H9 (cell line): ENCODE measurements around the gene CC2D1A. TPM values are rescaled to one million over a fixed set of nuclear protein-coding genes. Genes with fewer than 3 reads are reported as not detected.
"Not testable (repeated sequence)": the region's sequence is repeated elsewhere in the genome, so short reads cannot be mapped to it uniquely, and the experiment has no call there.

Source experiments
- DNase-seq: peaks from one replicate; pipeline ENCODE4 v3.0.0-alpha.2; 2017
- H2AFZ ChIP-seq: one replicate; pipeline ENCODE4 v1.6.1; 2013; ENCODE audit warnings: mild to moderate bottlenecking, low read length, control low read depth, moderate library complexity
- H2AK5ac ChIP-seq: 2 replicates; pipeline ENCODE4 v1.6.1; 2013; ENCODE audit warnings: low read length, control low read depth, mixed read lengths; ENCODE audit not compliant: insufficient read length
- H2BK120ac ChIP-seq: one replicate; pipeline ENCODE4 v1.6.1; 2013; ENCODE audit warnings: low read depth, mild to moderate bottlenecking, low read length, control low read depth, inconsistent platforms; ENCODE audit not compliant: poor library complexity, severe bottlenecking
- H2BK12ac ChIP-seq: 2 replicates; pipeline ENCODE4 v1.6.1; 2013; ENCODE audit warnings: low read length, control low read depth, mixed read lengths, low read depth; ENCODE audit not compliant: insufficient read length
- H2BK15ac ChIP-seq: 2 replicates; pipeline ENCODE4 v1.6.1; 2013; ENCODE audit warnings: low read depth, low read length, control low read depth
- H2BK20ac ChIP-seq: one replicate; pipeline ENCODE4 v1.6.1; 2013; ENCODE audit warnings: low read depth, mild to moderate bottlenecking, low read length, control low read depth, inconsistent platforms; ENCODE audit not compliant: poor library complexity, severe bottlenecking
- H2BK5ac ChIP-seq: 2 replicates; pipeline ENCODE4 v1.6.1; 2013; ENCODE audit warnings: low read length, control low read depth, mixed read lengths; ENCODE audit not compliant: insufficient read length
- H3K14ac ChIP-seq: 2 replicates; pipeline ENCODE4 v1.6.1; 2013; ENCODE audit warnings: low read length, control low read depth; ENCODE audit not compliant: insufficient read depth
- H3K18ac ChIP-seq: 2 replicates; pipeline ENCODE4 v1.6.1; 2013; ENCODE audit warnings: low read depth, mild to moderate bottlenecking, mixed read lengths, low read length, control low read depth; ENCODE audit not compliant: insufficient read length
- H3K23ac ChIP-seq: 2 replicates; pipeline ENCODE4 v1.6.1; 2013; ENCODE audit warnings: low read length, control low read depth, mixed read lengths, low read depth; ENCODE audit not compliant: insufficient read length
- H3K23me2 ChIP-seq: 2 replicates; pipeline ENCODE4 v1.6.1; 2013; ENCODE audit warnings: low read depth, mild to moderate bottlenecking, mixed read lengths, low read length, control low read depth; ENCODE audit not compliant: insufficient read length, poor library complexity, severe bottlenecking
- H3K27ac ChIP-seq: 2 replicates; pipeline ENCODE4 v1.5.1; 2013; ENCODE audit warnings: low read length, control low read depth, mixed read lengths, low read depth; ENCODE audit not compliant: insufficient read length
- H3K27me3 ChIP-seq: 2 replicates; pipeline ENCODE4 v1.6.1; 2013; ENCODE audit warnings: low read length, control low read depth, inconsistent platforms; ENCODE audit not compliant: insufficient read depth
- H3K4ac ChIP-seq: 2 replicates; pipeline ENCODE4 v1.6.1; 2013; ENCODE audit warnings: low read depth, mild to moderate bottlenecking, control low read depth, inconsistent platforms, low read length, moderate library complexity
- H3K4me1 ChIP-seq: 2 replicates; pipeline ENCODE4 v1.6.1; 2013; ENCODE audit warnings: low read length, control low read depth, inconsistent platforms; ENCODE audit not compliant: insufficient read depth
- H3K4me2 ChIP-seq: 2 replicates; pipeline ENCODE4 v1.6.1; 2013; ENCODE audit warnings: low read length, control low read depth, mixed read lengths; ENCODE audit not compliant: insufficient read length, insufficient read depth
- H3K56ac ChIP-seq: 2 replicates; pipeline ENCODE4 v1.6.1; 2013; ENCODE audit warnings: low read depth, mild to moderate bottlenecking, mixed read lengths, low read length, control low read depth; ENCODE audit not compliant: insufficient read length
- H3K79me1 ChIP-seq: 2 replicates; pipeline ENCODE4 v1.6.1; 2013; ENCODE audit warnings: low read depth, mild to moderate bottlenecking, moderate library complexity, low read length, control low read depth, inconsistent platforms; ENCODE audit not compliant: insufficient read depth, poor library complexity, severe bottlenecking
- H3K79me2 ChIP-seq: 2 replicates; pipeline ENCODE4 v1.6.1; 2013; ENCODE audit warnings: low read length, control low read depth, inconsistent platforms; ENCODE audit not compliant: insufficient read depth
- H3K9ac ChIP-seq: 2 replicates; pipeline ENCODE4 v1.6.1; 2013; ENCODE audit warnings: low read length, control low read depth, mixed read lengths; ENCODE audit not compliant: insufficient read length; ENCODE audit errors: extremely low read depth
- H3K9me3 ChIP-seq: one replicate; pipeline ENCODE4 v1.6.1; 2013; ENCODE audit warnings: low read depth, low read length, inconsistent platforms; ENCODE audit not compliant: control insufficient read depth
- H3T11ph ChIP-seq: one replicate; pipeline ENCODE4 v1.6.1; 2013; ENCODE audit warnings: mild to moderate bottlenecking, low read length, control low read depth, inconsistent platforms
- H4K20me1 ChIP-seq: one replicate; pipeline ENCODE4 v1.6.1; 2013; ENCODE audit not compliant: control insufficient read depth, insufficient read length, insufficient read depth
- H4K5ac ChIP-seq: 2 replicates; pipeline ENCODE4 v1.6.1; 2013; ENCODE audit warnings: low read depth, mild to moderate bottlenecking, mixed read lengths, low read length, control low read depth; ENCODE audit not compliant: insufficient read length
- H4K8ac ChIP-seq: replicated peaks from 2 replicates; pipeline ENCODE4 v1.6.1; 2013; ENCODE audit warnings: low read length, control low read depth, mixed read lengths, low read depth; ENCODE audit not compliant: insufficient read length
- H4K91ac ChIP-seq: 2 replicates; pipeline ENCODE4 v1.6.1; 2013; ENCODE audit warnings: low read depth, mild to moderate bottlenecking, moderate library complexity, mixed read lengths, low read length, control low read depth; ENCODE audit not compliant: insufficient read length
- H3K27ac Mint-ChIP-seq, 3 experiments: 2 replicates in 2 of 3; 3 replicates in 1 of 3; pipeline ENCODE4 v1.8.0; 2020 to 2021; ENCODE audit warnings: mixed read lengths in 3 of 3, mild to moderate bottlenecking in 1 of 3, moderate library complexity in 1 of 3
- H3K27me3 Mint-ChIP-seq: 2 replicates; pipeline ENCODE4 v1.8.0; 2021; ENCODE audit warnings: low read depth, mild to moderate bottlenecking, moderate library complexity, mixed read lengths
- H3K36me3 Mint-ChIP-seq, 3 experiments: 2 replicates in 2 of 3; 3 replicates in 1 of 3; pipeline ENCODE4 v1.8.0; 2020 to 2021; ENCODE audit warnings: low read depth in 3 of 3, mixed read lengths in 3 of 3; ENCODE audit not compliant: insufficient read depth in 1 of 3
- H3K4me1 Mint-ChIP-seq, 2 experiments: 2 replicates each; pipeline ENCODE4 v1.8.0; 2020; ENCODE audit warnings: mixed read lengths in 2 of 2
- H3K4me3 Mint-ChIP-seq, 2 experiments: 2 replicates in 1 of 2; 3 replicates in 1 of 2; pipeline ENCODE4 v1.8.0; 2020 to 2021; ENCODE audit warnings: mild to moderate bottlenecking in 2 of 2, mixed read lengths in 2 of 2, moderate library complexity in 1 of 2
- H3K9me3 Mint-ChIP-seq, 2 experiments: 2 replicates in 1 of 2; 3 replicates in 1 of 2; pipeline ENCODE4 v1.8.0; 2020; ENCODE audit warnings: mild to moderate bottlenecking in 2 of 2, mixed read lengths in 2 of 2, moderate library complexity in 1 of 2
- WGBS: extraction: QIAGEN DNeasy Blood & Tissue Kit; methylation state at CpG from one replicate; pipeline ENCODE4 v1.1.7; 2013; ENCODE audit warnings: missing lambda C conversion rate, low lambda C conversion rate, mixed read lengths; ENCODE audit not compliant: insufficient read length; ENCODE audit errors: extremely low coverage; 5-methylcytosine and 5-hydroxymethylcytosine counted together
- total RNA-seq: library from RNA; stranded (reverse); gene quantifications from 2 replicates; pipeline ENCODE4 v1.2.1, GENCODE V29; 2021
- TF ChIP-seq, protein P1 (sequence below): fragments of 200-600 bp; sonication (generic); conservative IDR thresholded peaks from 3 replicates; pipeline ENCODE4 v1.8.0; 2021; ENCODE audit warnings: antibody characterized with exemption, mild to moderate bottlenecking

Gene CC2D1A
- total RNA-seq, 1 experiment from 2014 or later: 48.5 TPM

- no peak overlapping the region for H2BK15ac ChIP-seq
- H4K91ac ChIP-seq: no peak overlapping the region
- no peak overlapping the region for H3K27ac ChIP-seq
- H2BK5ac ChIP-seq: no peak overlapping the region
- H3K56ac ChIP-seq: no peak overlapping the region
- H3T11ph ChIP-seq: no peak overlapping the region
- Mint-ChIP-seq H3K27me3 (no peaks in the 10 kb centered on the region), H3K4me1 (peaks cover under 1 to 2% of the 10 kb centered on the region in 2 experiments; a peak in 3 of 4 replicates), H3K4me3 (no peak overlapping the region), H3K9me3 (no peaks in the 10 kb centered on the region), H3K36me3 (peaks cover 11 to 44% (median 22%) of the 10 kb centered on the region in 3 experiments; a peak in 6 of 7 replicates), H3K27ac (no peak overlapping the region)
- H3K23ac ChIP-seq: no peak overlapping the region
- no peak overlapping the region for H3K14ac ChIP-seq
- no peak overlapping the region for H4K5ac ChIP-seq
- DNase-seq: no peak
- TF ChIP-seq, protein P1, sequence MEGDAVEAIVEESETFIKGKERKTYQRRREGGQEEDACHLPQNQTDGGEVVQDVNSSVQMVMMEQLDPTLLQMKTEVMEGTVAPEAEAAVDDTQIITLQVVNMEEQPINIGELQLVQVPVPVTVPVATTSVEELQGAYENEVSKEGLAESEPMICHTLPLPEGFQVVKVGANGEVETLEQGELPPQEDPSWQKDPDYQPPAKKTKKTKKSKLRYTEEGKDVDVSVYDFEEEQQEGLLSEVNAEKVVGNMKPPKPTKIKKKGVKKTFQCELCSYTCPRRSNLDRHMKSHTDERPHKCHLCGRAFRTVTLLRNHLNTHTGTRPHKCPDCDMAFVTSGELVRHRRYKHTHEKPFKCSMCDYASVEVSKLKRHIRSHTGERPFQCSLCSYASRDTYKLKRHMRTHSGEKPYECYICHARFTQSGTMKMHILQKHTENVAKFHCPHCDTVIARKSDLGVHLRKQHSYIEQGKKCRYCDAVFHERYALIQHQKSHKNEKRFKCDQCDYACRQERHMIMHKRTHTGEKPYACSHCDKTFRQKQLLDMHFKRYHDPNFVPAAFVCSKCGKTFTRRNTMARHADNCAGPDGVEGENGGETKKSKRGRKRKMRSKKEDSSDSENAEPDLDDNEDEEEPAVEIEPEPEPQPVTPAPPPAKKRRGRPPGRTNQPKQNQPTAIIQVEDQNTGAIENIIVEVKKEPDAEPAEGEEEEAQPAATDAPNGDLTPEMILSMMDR: no peak
- H3K23me2 ChIP-seq: no peaks in the 10 kb centered on the region
- no peak overlapping the region for H3K18ac ChIP-seq
- no peak overlapping the region for H2BK20ac ChIP-seq
- H3K9ac ChIP-seq: no peak overlapping the region
- H3K79me2 ChIP-seq: no peaks in the 10 kb centered on the region
- no peak overlapping the region for H2AFZ ChIP-seq
- no peaks in the 10 kb centered on the region for H3K9me3 ChIP-seq
- no peaks in the 10 kb centered on the region for H3K27me3 ChIP-seq
- no peaks in the 10 kb centered on the region for H4K20me1 ChIP-seq
- H2AK5ac ChIP-seq: no peak overlapping the region
- no peak overlapping the region for H4K8ac ChIP-seq
- H3K4ac ChIP-seq: no peak overlapping the region
- H3K79me1 ChIP-seq: no peaks in the 10 kb centered on the region
- no peak overlapping the region for H3K4me2 ChIP-seq
- no peak overlapping the region for H2BK120ac ChIP-seq
- WGBS: no CpG with 5 or more reads among the region's 14 CpGs
- no peak overlapping the region for H2BK12ac ChIP-seq
- H3K4me1 ChIP-seq: no peaks in the 10 kb centered on the region
These were observed 60.7 kb downstream of the CC2D1A start for GRCh38 chr19:13966684-13967128.

GRCh38 chr19:13967206-13967605 lies 61.2 kb downstream of the CC2D1A start:
- H4K20me1 ChIP-seq, H3K9ac ChIP-seq, H4K91ac ChIP-seq, H2BK5ac ChIP-seq, H3K27me3 ChIP-seq, H3K79me2 ChIP-seq, H3K27ac Mint-ChIP-seq, H3K14ac ChIP-seq, DNase-seq, H3K79me1 ChIP-seq, H3K4me2 ChIP-seq, H3K56ac ChIP-seq, H2BK12ac ChIP-seq, H4K5ac ChIP-seq, H3K9me3 Mint-ChIP-seq, H3K4me1 ChIP-seq, H3K27ac ChIP-seq, H2BK20ac ChIP-seq, H3K27me3 Mint-ChIP-seq, H3K4ac ChIP-seq, H3K18ac ChIP-seq, H4K8ac ChIP-seq, H3T11ph ChIP-seq, H2BK15ac ChIP-seq, H2BK120ac ChIP-seq, H3K4me3 Mint-ChIP-seq, H2AK5ac ChIP-seq, H3K23ac ChIP-seq, H3K23me2 ChIP-seq, H3K4me1 Mint-ChIP-seq, H2AFZ ChIP-seq, H3K9me3 ChIP-seq: not testable (repeated sequence)
- no CpG with 5 or more reads among the region's 8 CpGs for WGBS
- peaks cover 10 to 45% (median 23%) of the 10 kb centered on the region in 3 experiments; a peak in 6 of 7 replicates for H3K36me3 Mint-ChIP-seq
